ENCODE measurements around the gene MPP2.
A peak's percentile ranks its signal among the peaks of the same experiment; 100 is the strongest.

Gene MPP2

DNA sequence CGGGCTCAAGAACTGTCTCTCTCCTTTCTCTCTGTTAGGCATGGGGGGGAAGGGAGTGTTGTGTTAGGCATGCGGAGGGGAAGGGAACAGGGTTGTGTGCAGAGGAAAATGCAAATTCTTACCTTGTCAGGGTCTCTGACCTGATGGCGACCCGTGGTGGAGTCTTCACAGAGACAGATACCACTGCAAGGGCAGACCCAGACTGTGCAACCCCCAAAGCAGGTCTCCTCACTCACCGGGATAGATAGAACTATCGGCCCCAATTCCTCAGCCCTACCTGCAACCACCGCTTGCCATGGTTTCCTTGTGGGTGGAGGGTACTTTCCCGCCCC, 9.6 kb upstream of the MPP2 start:
- Histone ChIP-seq H3K27me3 (ENCODE audit: control insufficient read depth in 5 of 5, insufficient read depth in 4 of 5, low read length in 5 of 5) (peaks cover 4 to 31% (median 16%) of the 10 kb centered on the region in 5 donors), H3K9me3 (ENCODE audit: control insufficient read depth in 5 of 5, low read length in 5 of 5) (no peaks in the 10 kb centered on the region), H3K9ac (ENCODE audit: low read length in 5 of 5) (peak overlapping the region in 1 of 5 donors; percentile 50), H3K36me3 (ENCODE audit: control insufficient read depth in 5 of 5, insufficient read depth in 5 of 5, low read length in 5 of 5) (no peaks in the 10 kb centered on the region), H3K27ac (ENCODE audit: low read depth, low read length) (no peak overlapping the region), H3K4me3 (ENCODE audit: low read depth in 1 of 5, low read length in 5 of 5) (peak overlapping the region in 4 of 5 donors; percentile 59 to 65 (median 60)), H3K4me1 (ENCODE audit: control insufficient read depth in 5 of 5, insufficient read depth in 5 of 5, low read length in 5 of 5) (peaks cover 1 to 13% (median 11%) of the 10 kb centered on the region in 5 donors)

GRCh38 chr17:43916385-43916784, 9.0 kb upstream of the MPP2 start:
- Histone ChIP-seq H3K9ac (ENCODE audit: low read length in 5 of 5) (no peak overlapping the region), H3K27me3 (ENCODE audit: control insufficient read depth in 5 of 5, insufficient read depth in 4 of 5, low read length in 5 of 5) (peaks cover 4 to 31% (median 16%) of the 10 kb centered on the region in 5 donors), H3K27ac (ENCODE audit: low read depth, low read length) (no peak overlapping the region), H3K4me3 (ENCODE audit: low read depth in 1 of 5, low read length in 5 of 5) (no peak overlapping the region), H3K4me1 (ENCODE audit: control insufficient read depth in 5 of 5, insufficient read depth in 5 of 5, low read length in 5 of 5) (peaks cover 1 to 13% (median 11%) of the 10 kb centered on the region in 5 donors), H3K9me3 (ENCODE audit: control insufficient read depth in 5 of 5, low read length in 5 of 5) (no peaks in the 10 kb centered on the region), H3K36me3 (ENCODE audit: control insufficient read depth in 5 of 5, insufficient read depth in 5 of 5, low read length in 5 of 5) (no peaks in the 10 kb centered on the region)

GRCh38 chr17:43915559-43915958, 8.2 kb upstream of the MPP2 start:
- peaks cover 1 to 13% (median 11%) of the 10 kb centered on the region in 5 donors for H3K4me1 ChIP-seq (ENCODE audit: control insufficient read depth in 5 of 5, insufficient read depth in 5 of 5, low read length in 5 of 5)
- H3K4me3 ChIP-seq (ENCODE audit: low read depth in 1 of 5, low read length in 5 of 5), result no peak overlapping the region
- no peaks in the 10 kb centered on the region for H3K9me3 ChIP-seq (ENCODE audit: control insufficient read depth in 5 of 5, low read length in 5 of 5)

GRCh38 chr17:43914451-43914850, 7.1 kb upstream of the MPP2 start:
- peaks cover 1 to 13% (median 11%) of the 10 kb centered on the region in 5 donors for H3K4me1 ChIP-seq (ENCODE audit: control insufficient read depth in 5 of 5, insufficient read depth in 5 of 5, low read length in 5 of 5)
- H3K27me3 ChIP-seq (ENCODE audit: control insufficient read depth in 5 of 5, insufficient read depth in 4 of 5, low read length in 5 of 5), result peaks cover 4 to 28% (median 17%) of the 10 kb centered on the region in 5 donors
- H3K9ac ChIP-seq (ENCODE audit: low read length in 5 of 5), result no peak overlapping the region
- H3K4me3 ChIP-seq (ENCODE audit: low read depth in 1 of 5, low read length in 5 of 5), result no peak overlapping the region
- H3K36me3 ChIP-seq (ENCODE audit: control insufficient read depth in 5 of 5, insufficient read depth in 5 of 5, low read length in 5 of 5), result no peaks in the 10 kb centered on the region
- no peak overlapping the region for H3K27ac ChIP-seq (ENCODE audit: low read depth, low read length)
- no peaks in the 10 kb centered on the region for H3K9me3 ChIP-seq (ENCODE audit: control insufficient read depth in 5 of 5, low read length in 5 of 5)

More at GRCh38 chr17:43915559-43915958, 8.2 kb upstream of the MPP2 start:
- Histone ChIP-seq H3K27me3 (ENCODE audit: control insufficient read depth in 5 of 5, insufficient read depth in 4 of 5, low read length in 5 of 5) (peaks cover 3 to 25% (median 12%) of the 10 kb centered on the region in 5 donors), H3K27ac (ENCODE audit: low read depth, low read length) (no peak overlapping the region), H3K9ac (ENCODE audit: low read length in 5 of 5) (no peak overlapping the region), H3K36me3 (ENCODE audit: control insufficient read depth in 5 of 5, insufficient read depth in 5 of 5, low read length in 5 of 5) (no peaks in the 10 kb centered on the region)

GRCh38 chr17:43913584-43913983, 6.2 kb upstream of the MPP2 start:
- Histone ChIP-seq H3K9ac (ENCODE audit: low read length in 5 of 5) (no peak overlapping the region), H3K27me3 (ENCODE audit: control insufficient read depth in 5 of 5, insufficient read depth in 4 of 5, low read length in 5 of 5) (peaks cover 4 to 25% (median 13%) of the 10 kb centered on the region in 5 donors), H3K36me3 (ENCODE audit: control insufficient read depth in 5 of 5, insufficient read depth in 5 of 5, low read length in 5 of 5) (no peaks in the 10 kb centered on the region), H3K4me3 (ENCODE audit: low read depth in 1 of 5, low read length in 5 of 5) (no peak overlapping the region), H3K4me1 (ENCODE audit: control insufficient read depth in 5 of 5, insufficient read depth in 5 of 5, low read length in 5 of 5) (peaks cover 1 to 13% (median 11%) of the 10 kb centered on the region in 5 donors), H3K9me3 (ENCODE audit: control insufficient read depth in 5 of 5, low read length in 5 of 5) (no peaks in the 10 kb centered on the region), H3K27ac (ENCODE audit: low read depth, low read length) (no peak overlapping the region)

DNA sequence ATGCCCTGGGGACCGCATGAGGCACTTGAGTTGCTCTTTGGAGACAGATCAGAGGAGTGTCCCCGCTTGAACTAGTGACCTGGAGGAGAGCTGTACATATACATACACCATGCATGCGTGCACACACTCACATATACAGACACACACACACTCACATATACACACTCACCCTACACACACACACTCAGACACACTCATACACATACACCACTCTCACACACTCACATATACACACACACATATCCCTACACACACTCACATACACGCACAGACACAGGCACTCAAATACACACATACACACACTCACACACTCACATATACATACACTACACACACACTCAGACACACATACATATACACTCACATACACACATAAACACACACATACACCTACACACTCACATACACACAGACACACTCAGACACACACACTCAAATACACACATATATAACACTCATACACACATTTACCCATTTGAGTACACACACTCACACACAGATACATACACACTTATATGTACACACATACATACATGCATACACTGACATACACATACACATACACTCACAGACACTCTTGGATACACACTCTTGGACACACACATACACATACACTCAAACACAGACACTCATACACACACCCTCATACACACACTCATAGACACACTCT, 5.4 kb upstream of the MPP2 start:
- Histone ChIP-seq H3K4me3 (ENCODE audit: low read depth in 1 of 5, low read length in 5 of 5) (no peak overlapping the region), H3K9me3 (ENCODE audit: control insufficient read depth in 5 of 5, low read length in 5 of 5) (no peaks in the 10 kb centered on the region), H3K4me1 (ENCODE audit: control insufficient read depth in 5 of 5, insufficient read depth in 5 of 5, low read length in 5 of 5) (peaks cover 1 to 16% (median 14%) of the 10 kb centered on the region in 5 donors), H3K36me3 (ENCODE audit: control insufficient read depth in 5 of 5, insufficient read depth in 5 of 5, low read length in 5 of 5) (no peaks in the 10 kb centered on the region), H3K9ac (ENCODE audit: low read length in 5 of 5) (no peak overlapping the region), H3K27ac (ENCODE audit: low read depth, low read length) (no peak overlapping the region), H3K27me3 (ENCODE audit: control insufficient read depth in 5 of 5, insufficient read depth in 4 of 5, low read length in 5 of 5) (peaks cover 4 to 29% (median 15%) of the 10 kb centered on the region in 5 donors)

GRCh38 chr17:43911904-43912303, 4.6 kb upstream of the MPP2 start:
- Histone ChIP-seq H3K27ac (ENCODE audit: low read depth, low read length) (no peak overlapping the region), H3K36me3 (ENCODE audit: control insufficient read depth in 5 of 5, insufficient read depth in 5 of 5, low read length in 5 of 5) (no peaks in the 10 kb centered on the region), H3K9ac (ENCODE audit: low read length in 5 of 5) (no peak overlapping the region), H3K27me3 (ENCODE audit: control insufficient read depth in 5 of 5, insufficient read depth in 4 of 5, low read length in 5 of 5) (peaks cover 4 to 31% (median 23%) of the 10 kb centered on the region in 5 donors), H3K4me3 (ENCODE audit: low read depth in 1 of 5, low read length in 5 of 5) (no peak overlapping the region), H3K4me1 (ENCODE audit: control insufficient read depth in 5 of 5, insufficient read depth in 5 of 5, low read length in 5 of 5) (peaks cover 0 to 16% (median 15%) of the 10 kb centered on the region in 5 donors), H3K9me3 (ENCODE audit: control insufficient read depth in 5 of 5, low read length in 5 of 5) (no peaks in the 10 kb centered on the region)

DNA sequence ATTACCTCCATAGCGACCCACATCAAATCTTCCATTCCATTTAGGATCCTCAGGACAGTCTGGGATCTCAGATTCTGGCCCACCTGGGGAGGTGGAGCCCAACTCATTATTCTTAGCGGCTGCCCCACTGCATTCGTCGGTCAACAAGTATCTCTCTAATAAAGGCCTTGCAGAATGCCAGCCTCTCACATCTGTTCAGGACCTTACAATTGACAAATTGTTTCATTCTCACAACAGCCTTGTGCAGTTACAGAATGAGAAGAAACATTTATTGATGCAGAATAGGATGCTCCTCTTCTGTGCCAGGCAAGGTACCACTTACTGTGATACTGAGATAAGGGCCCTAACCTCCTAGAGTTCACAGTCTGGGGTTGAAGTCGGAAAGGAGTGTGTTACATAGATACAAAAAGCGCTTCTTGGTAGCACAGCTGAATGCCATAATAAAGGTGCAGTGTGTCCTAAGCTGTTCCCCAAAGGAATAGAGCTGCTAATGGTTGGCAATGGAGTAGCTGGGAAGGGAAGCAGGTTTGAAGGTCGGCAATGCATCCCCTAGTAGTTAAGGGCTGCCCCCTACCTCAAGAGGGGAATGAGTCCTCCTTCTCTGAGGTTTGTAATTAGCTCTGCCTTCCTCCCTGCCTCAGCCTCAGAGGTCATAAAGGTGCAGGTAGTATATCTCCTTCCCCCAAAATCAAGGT, 2.3 kb upstream of the MPP2 start:
- H3K4me3 ChIP-seq (ENCODE audit: low read depth in 1 of 5, low read length in 5 of 5), result no peak overlapping the region
- no peaks in the 10 kb centered on the region for H3K36me3 ChIP-seq (ENCODE audit: control insufficient read depth in 5 of 5, insufficient read depth in 5 of 5, low read length in 5 of 5)
- H3K27me3 ChIP-seq (ENCODE audit: control insufficient read depth in 5 of 5, insufficient read depth in 4 of 5, low read length in 5 of 5), result peaks cover 18 to 50% (median 38%) of the 10 kb centered on the region in 5 donors
- H3K4me1 ChIP-seq (ENCODE audit: control insufficient read depth in 5 of 5, insufficient read depth in 5 of 5, low read length in 5 of 5), result peaks cover 0 to 28% (median 28%) of the 10 kb centered on the region in 5 donors
- H3K9ac ChIP-seq (ENCODE audit: low read length in 5 of 5), result no peak overlapping the region
- no peak overlapping the region for H3K27ac ChIP-seq (ENCODE audit: low read depth, low read length)
- H3K9me3 ChIP-seq (ENCODE audit: control insufficient read depth in 5 of 5, low read length in 5 of 5), result no peaks in the 10 kb centered on the region

DNA sequence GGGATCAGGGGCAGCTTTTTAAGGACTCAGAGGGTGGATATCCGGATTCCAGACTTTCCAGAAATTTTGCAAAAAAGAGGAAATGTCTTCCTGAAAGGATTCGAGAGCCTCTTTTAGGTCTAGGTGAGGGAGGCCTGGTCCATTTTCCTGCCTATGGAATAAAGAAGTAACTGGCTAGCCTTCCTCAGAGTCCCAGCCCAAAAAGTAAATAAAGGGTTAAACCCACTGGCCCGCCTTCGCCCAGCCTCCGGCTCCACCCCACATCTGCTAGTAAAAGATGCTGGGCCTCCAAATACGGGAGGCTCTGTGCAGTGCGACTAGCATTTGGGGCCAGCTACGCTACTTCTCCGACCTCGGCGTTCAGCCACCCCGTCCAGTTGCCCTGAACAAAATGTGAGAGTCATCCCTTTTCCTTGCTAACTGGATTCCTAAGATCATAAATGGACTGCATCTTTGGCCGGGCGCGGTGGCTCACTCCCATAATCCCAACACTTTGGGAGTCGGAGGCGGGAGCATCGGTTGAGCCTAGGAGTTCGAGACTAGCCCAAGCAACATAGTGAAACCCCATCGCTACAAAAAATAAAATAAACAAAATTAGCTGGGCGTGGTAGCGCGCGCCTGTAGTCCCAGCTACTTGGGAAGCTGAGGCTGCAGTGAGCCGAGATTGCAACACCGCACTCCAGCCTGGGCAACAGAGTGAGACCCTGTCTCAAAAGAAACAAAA, 824 bp upstream of the MPP2 start:
- H3K4me1 ChIP-seq (ENCODE audit: control insufficient read depth in 5 of 5, insufficient read depth in 5 of 5, low read length in 5 of 5), result peaks cover 0 to 28% (median 28%) of the 10 kb centered on the region in 5 donors
- no peaks in the 10 kb centered on the region for H3K9me3 ChIP-seq (ENCODE audit: control insufficient read depth in 5 of 5, low read length in 5 of 5)
- peak overlapping the region; percentile 48 to 69 (median 68) for H3K4me3 ChIP-seq (ENCODE audit: low read depth in 1 of 5, low read length in 5 of 5)
- H3K27ac ChIP-seq (ENCODE audit: low read depth, low read length), result peak overlapping the region; percentile 37
- H3K27me3 ChIP-seq (ENCODE audit: control insufficient read depth in 5 of 5, insufficient read depth in 4 of 5, low read length in 5 of 5), result peaks cover 22 to 54% (median 44%) of the 10 kb centered on the region in 5 donors
- peak overlapping the region in 1 of 5 donors; percentile 77 for H3K9ac ChIP-seq (ENCODE audit: low read length in 5 of 5)
- H3K36me3 ChIP-seq (ENCODE audit: control insufficient read depth in 5 of 5, insufficient read depth in 5 of 5, low read length in 5 of 5), result no peaks in the 10 kb centered on the region

Measured in subcutaneous abdominal adipose tissue (tissue), 5 donors.